ENCODE measurements around the gene GALNT1.

Gene GALNT1

DNA sequence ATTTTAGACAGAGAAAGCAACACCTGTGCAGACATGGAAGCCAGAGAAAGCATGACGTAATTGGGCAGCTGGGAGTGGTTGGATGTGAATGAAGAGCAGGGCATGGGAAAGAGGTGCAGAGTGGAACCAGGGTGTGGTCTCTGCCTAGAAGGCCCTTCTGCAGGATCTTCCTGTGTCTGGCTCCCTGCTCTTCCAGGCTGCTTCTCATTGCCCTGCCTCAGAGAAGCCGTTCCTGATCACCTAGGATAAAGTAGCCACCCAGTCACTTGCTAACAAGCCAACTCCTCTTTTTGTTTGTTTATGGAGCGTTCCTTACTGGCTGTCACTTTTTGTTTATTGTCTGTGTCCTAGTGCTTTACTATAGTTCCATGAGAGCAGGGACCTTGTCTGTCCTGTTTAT, 28.5 kb downstream of the GALNT1 start:
- H3K4me1 ChIP-seq (ENCODE audit: low read depth, poor library complexity, severe bottlenecking), result no peaks in the 10 kb centered on the region
- TF ChIP-seq, protein P1, sequence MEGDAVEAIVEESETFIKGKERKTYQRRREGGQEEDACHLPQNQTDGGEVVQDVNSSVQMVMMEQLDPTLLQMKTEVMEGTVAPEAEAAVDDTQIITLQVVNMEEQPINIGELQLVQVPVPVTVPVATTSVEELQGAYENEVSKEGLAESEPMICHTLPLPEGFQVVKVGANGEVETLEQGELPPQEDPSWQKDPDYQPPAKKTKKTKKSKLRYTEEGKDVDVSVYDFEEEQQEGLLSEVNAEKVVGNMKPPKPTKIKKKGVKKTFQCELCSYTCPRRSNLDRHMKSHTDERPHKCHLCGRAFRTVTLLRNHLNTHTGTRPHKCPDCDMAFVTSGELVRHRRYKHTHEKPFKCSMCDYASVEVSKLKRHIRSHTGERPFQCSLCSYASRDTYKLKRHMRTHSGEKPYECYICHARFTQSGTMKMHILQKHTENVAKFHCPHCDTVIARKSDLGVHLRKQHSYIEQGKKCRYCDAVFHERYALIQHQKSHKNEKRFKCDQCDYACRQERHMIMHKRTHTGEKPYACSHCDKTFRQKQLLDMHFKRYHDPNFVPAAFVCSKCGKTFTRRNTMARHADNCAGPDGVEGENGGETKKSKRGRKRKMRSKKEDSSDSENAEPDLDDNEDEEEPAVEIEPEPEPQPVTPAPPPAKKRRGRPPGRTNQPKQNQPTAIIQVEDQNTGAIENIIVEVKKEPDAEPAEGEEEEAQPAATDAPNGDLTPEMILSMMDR (conservative IDR thresholded peaks at IDR 0.05; ENCODE audit: low read depth, low read length), result no peak
- H3K9ac ChIP-seq, result no peak overlapping the region
- H3K4me3 ChIP-seq (IDR thresholded peaks at IDR 0.05; ENCODE audit: insufficient read depth, low read depth, low read length), result no peak overlapping the region
- no peak overlapping the region for H3K4me2 ChIP-seq
- no peak overlapping the region for H3K27ac ChIP-seq
- no peak overlapping the region for H2AFZ ChIP-seq (ENCODE audit: low read depth)
- no peaks in the 10 kb centered on the region for H3K27me3 ChIP-seq (ENCODE audit: insufficient read depth, low read depth)
- no peaks in the 10 kb centered on the region for H4K20me1 ChIP-seq (ENCODE audit: insufficient read depth)
- H3K79me2 ChIP-seq (ENCODE audit: insufficient read depth, low read depth), result peaks cover 8% of the 10 kb centered on the region; the same call in 1 of the 2 replicates
- H3K36me3 ChIP-seq (ENCODE audit: insufficient read depth), result no peaks in the 10 kb centered on the region

- H3K79me2 ChIP-seq (ENCODE audit: insufficient read depth, low read depth), result peaks cover 8% of the 10 kb centered on the region; the same call in 1 of the 2 replicates
- no peak overlapping the region for H3K4me2 ChIP-seq
- H3K27ac ChIP-seq, result no peak overlapping the region
- no peaks in the 10 kb centered on the region for H3K27me3 ChIP-seq (ENCODE audit: insufficient read depth, low read depth)
- no peaks in the 10 kb centered on the region for H4K20me1 ChIP-seq (ENCODE audit: insufficient read depth)
- H3K4me1 ChIP-seq (ENCODE audit: low read depth, poor library complexity, severe bottlenecking), result no peaks in the 10 kb centered on the region
- no peaks in the 10 kb centered on the region for H3K36me3 ChIP-seq (ENCODE audit: insufficient read depth)
- H3K9ac ChIP-seq, result no peak overlapping the region
- no peak overlapping the region for H3K4me3 ChIP-seq (IDR thresholded peaks at IDR 0.05; ENCODE audit: insufficient read depth, low read depth, low read length)
- no peak overlapping the region for H2AFZ ChIP-seq (ENCODE audit: low read depth)
- TF ChIP-seq, protein P1 (conservative IDR thresholded peaks at IDR 0.05; ENCODE audit: low read depth, low read length), result no peak
These were observed 29.2 kb downstream of the GALNT1 start for GRCh38 chr18:35610724-35611123.

- Histone ChIP-seq H3K27ac (no peak overlapping the region), H2AFZ (ENCODE audit: low read depth) (no peak overlapping the region), H3K27me3 (ENCODE audit: insufficient read depth, low read depth) (no peaks in the 10 kb centered on the region), H3K79me2 (ENCODE audit: insufficient read depth, low read depth) (0 out of 2 replicates have a peak, but pooled peaks cover 8% of the 10 kb centered on the region), H3K4me3 (IDR thresholded peaks at IDR 0.05; ENCODE audit: insufficient read depth, low read depth, low read length) (no peak overlapping the region), H4K20me1 (ENCODE audit: insufficient read depth) (no peaks in the 10 kb centered on the region), H3K9ac (no peak overlapping the region), H3K4me1 (ENCODE audit: low read depth, poor library complexity, severe bottlenecking) (no peaks in the 10 kb centered on the region), H3K36me3 (ENCODE audit: insufficient read depth) (no peaks in the 10 kb centered on the region), H3K4me2 (no peak overlapping the region)
- TF ChIP-seq, protein P1 (conservative IDR thresholded peaks at IDR 0.05; ENCODE audit: low read depth, low read length), result no peak
These were observed 30.0 kb downstream of the GALNT1 start for GRCh38 chr18:35611518-35611917.

- no peak overlapping the region for H2AFZ ChIP-seq (ENCODE audit: low read depth)
- H4K20me1 ChIP-seq (ENCODE audit: insufficient read depth), result no peaks in the 10 kb centered on the region
- no peak overlapping the region for H3K9ac ChIP-seq
- TF ChIP-seq, protein P1 (conservative IDR thresholded peaks at IDR 0.05; ENCODE audit: low read depth, low read length), result no peak
- no peaks in the 10 kb centered on the region for H3K4me1 ChIP-seq (ENCODE audit: low read depth, poor library complexity, severe bottlenecking)
- H3K27ac ChIP-seq, result no peak overlapping the region
- H3K4me2 ChIP-seq, result no peak overlapping the region
- no peak overlapping the region for H3K4me3 ChIP-seq (IDR thresholded peaks at IDR 0.05; ENCODE audit: insufficient read depth, low read depth, low read length)
- 0 out of 2 replicates have a peak, but pooled peaks cover 4% of the 10 kb centered on the region for H3K79me2 ChIP-seq (ENCODE audit: insufficient read depth, low read depth)
- no peaks in the 10 kb centered on the region for H3K27me3 ChIP-seq (ENCODE audit: insufficient read depth, low read depth)
- no peaks in the 10 kb centered on the region for H3K36me3 ChIP-seq (ENCODE audit: insufficient read depth)
These were observed 34.5 kb downstream of the GALNT1 start for GRCh38 chr18:35616074-35616473.

Measured in KMS-11 (cell line).